IgD-negative memory B cell (primary cell): ENCODE data around the gene ASXL2. TPM values are rescaled to one million over a fixed set of nuclear protein-coding genes. Genes with fewer than 3 reads are reported as not detected.
"Not testable (repeated sequence)": the region's sequence is repeated elsewhere in the genome, so short reads cannot be mapped to it uniquely, and the experiment has no call there.

ENCODE experiments used
- H3K27ac Mint-ChIP-seq, 3 donors: one replicate each; pipeline ENCODE4 v1.8.0; 2020 to 2022; ENCODE audit warnings: mild to moderate bottlenecking in 3 of 3, mixed read lengths in 3 of 3, moderate library complexity in 1 of 3
- H3K27me3 Mint-ChIP-seq: one replicate; pipeline ENCODE4 v1.8.0; 2021; ENCODE audit warnings: mixed read lengths
- H3K36me3 Mint-ChIP-seq: one replicate; pipeline ENCODE4 v1.8.0; 2020; ENCODE audit warnings: mild to moderate bottlenecking, mixed read lengths
- H3K4me1 Mint-ChIP-seq, 3 donors: one replicate each; pipeline ENCODE4 v1.8.0; 2020 to 2022; ENCODE audit warnings: mixed read lengths in 3 of 3, mild to moderate bottlenecking in 1 of 3
- H3K4me3 Mint-ChIP-seq, 4 donors: one replicate each; pipeline ENCODE4 v1.8.0; 2020 to 2022; ENCODE audit warnings: mild to moderate bottlenecking in 4 of 4, mixed read lengths in 4 of 4, moderate library complexity in 3 of 4
- H3K9me3 Mint-ChIP-seq, 3 donors: one replicate each; pipeline ENCODE4 v1.8.0; 2020 to 2021; ENCODE audit warnings: mixed read lengths in 3 of 3, mild to moderate bottlenecking in 1 of 3
- polyA plus RNA-seq: library from polyadenylated mRNA; unstranded; fragments of 300-500 nt; fragmentation: Illumina TruSeq; gene quantifications from one replicate; pipeline ENCODE4 v1.2.3, GENCODE V29; 2021

The ASXL2 gene
- 8.4 TPM for polyA plus RNA-seq

DNA sequence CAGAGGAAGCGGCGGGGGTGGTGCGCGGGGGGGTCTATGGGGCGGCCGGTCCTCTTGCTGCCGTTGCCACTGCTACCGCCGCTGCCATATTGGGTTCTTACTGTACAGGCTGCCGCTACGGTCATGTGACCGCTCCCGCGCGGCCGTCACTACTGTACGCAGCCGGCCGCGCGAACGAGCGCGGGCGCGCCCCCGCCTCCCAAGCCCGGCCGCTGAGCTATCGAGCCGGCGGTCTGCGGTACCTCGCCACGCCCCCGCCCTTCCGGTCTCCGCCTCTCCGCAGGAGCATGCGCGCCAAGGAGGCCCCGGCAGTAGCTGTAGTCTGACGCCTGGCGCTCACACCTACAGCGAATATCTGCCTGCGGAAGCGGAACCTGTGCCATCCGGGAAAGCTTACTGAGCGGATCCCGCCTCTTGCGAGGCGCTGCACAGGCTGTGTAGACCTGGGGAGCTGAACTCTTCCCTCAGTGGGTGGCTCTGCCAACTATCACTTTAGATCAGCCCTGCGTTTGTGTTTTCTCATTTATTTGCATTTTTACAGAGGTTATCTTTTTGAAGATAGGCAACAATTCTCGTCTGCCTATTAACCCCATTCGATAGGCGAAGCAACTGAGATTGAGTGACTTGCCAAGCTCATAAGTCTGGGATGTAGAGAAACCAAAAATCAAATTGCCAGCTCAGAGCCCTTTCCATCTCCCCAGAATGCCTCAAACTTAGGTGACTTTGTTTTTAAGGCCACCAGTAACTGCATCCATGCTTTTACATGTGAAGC, at the start of gene ASXL2:
Gene ASXL2 (minus strand): TSS at position 127 of the 772 bp plus-strand sequence. CDS start 265 bp downstream, outside the sequence.
- Mint-ChIP-seq H3K27me3 (no peaks in the 10 kb centered on the region), H3K27ac (peak within 1 kb of the TSS; percentile 97 to 98 (median 98)), H3K9me3 (no peaks in the 10 kb centered on the region), H3K4me3 (peak within 1 kb of the TSS; percentile 94 to 99 (median 96)), H3K36me3 (peaks cover 2% of the 10 kb centered on the region), H3K4me1 (peaks cover 19 to 32% (median 19%) of the 10 kb centered on the region in 3 donors)

DNA sequence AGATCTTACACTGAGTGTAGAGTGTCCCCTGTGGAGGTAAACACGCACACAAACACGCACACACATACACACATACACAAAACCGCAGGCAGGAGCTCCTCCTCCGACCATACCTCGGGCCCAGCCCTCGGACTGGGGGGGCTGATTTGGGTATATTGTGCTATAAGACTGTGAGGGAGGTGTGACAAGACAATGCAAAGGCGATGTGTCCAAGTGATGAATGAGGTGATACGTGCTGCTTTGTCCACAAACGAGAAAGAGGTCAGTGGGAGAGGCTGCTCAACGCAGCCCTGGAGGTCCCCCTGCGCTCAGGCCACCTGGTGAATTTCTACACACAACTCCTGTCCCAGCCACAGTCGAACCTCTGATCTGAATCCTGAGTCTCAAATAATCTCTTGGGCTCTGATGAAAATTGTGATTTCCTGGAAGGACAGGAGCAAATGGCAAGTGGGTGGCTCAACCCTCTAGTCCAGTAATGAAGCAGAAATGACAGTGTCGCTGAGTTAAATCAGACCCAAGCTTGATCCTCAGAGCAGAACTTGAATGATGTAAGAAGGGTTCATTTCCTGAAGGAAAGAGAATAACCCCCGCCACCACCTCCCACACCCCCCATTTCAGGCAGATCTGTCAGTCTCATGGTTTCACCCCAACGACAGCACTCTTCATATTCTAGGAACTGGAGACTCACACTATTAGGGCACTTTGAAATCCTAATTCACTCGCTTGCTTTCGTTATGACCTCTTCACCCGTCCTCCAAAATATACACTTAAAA, 48.9 kb upstream of the ASXL2 start:
- Mint-ChIP-seq H3K36me3 (peaks cover 2% of the 10 kb centered on the region), H3K9me3 (no peaks in the 10 kb centered on the region), H3K4me3 (no peak overlapping the region), H3K27me3 (no peaks in the 10 kb centered on the region), H3K4me1 (peaks cover 0 to 2% (median 0%) of the 10 kb centered on the region in 3 donors), H3K27ac (no peak overlapping the region)

DNA sequence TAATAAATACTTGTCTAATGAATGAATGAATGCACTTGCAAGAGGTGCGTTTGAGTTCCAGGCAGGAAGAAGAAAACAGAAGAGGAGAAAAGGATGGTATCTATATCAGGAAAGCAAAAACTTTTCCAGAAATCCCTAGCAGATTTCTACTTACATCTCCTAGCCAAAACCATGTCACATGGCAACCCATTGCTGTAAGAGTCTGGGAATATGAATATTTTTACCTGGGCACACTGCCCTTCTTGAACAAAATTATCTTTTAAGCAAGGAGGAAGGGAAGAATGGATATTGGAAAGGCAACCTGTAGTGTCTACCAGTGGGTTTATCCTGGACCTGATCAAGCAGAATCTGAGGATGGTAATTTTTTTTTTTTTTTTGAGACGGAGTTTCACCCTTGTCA, 44.2 kb upstream of the ASXL2 start:
- Mint-ChIP-seq H3K36me3 (no peaks in the 10 kb centered on the region), H3K4me3 (no peak overlapping the region), H3K9me3 (no peaks in the 10 kb centered on the region), H3K27me3 (no peaks in the 10 kb centered on the region), H3K4me1 (no peaks in the 10 kb centered on the region), H3K27ac (no peak overlapping the region)

DNA sequence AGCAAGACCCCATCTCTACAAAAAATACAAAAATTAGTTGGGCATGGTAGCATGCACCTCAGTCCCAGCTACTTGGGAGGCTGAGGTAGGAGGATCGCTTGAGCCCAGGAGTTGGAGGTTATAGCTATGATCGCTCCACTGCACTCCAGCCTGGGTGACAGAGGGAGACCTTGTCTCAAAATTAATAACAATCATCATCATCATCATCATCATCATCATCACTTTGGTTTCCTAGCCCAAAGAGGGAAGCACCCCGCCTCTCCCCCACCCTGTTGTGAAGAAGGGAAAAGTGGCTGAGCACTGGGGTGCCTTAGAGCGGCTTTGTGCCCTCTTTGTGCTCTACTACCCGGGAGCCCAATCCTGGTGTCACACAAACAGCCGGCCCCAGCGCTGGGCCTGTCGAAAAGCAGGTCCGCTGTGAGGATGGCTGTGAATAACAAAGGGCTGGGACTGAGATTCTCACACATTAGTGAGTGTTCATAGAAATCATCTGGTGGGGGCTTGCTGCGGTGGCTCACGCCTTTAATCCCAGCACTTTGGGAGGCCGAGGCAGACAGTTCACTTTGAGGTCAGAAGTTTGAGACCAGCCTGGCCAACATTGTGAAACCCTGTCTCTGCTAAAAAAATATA, 42.6 kb upstream of the ASXL2 start:
- Mint-ChIP-seq H3K9me3 (no peaks in the 10 kb centered on the region), H3K4me3 (no peak overlapping the region), H3K4me1 (peaks cover 0 to 6% (median 5%) of the 10 kb centered on the region in 3 donors), H3K27me3 (peaks cover 8% of the 10 kb centered on the region), H3K36me3 (no peaks in the 10 kb centered on the region), H3K27ac (no peak overlapping the region)

DNA sequence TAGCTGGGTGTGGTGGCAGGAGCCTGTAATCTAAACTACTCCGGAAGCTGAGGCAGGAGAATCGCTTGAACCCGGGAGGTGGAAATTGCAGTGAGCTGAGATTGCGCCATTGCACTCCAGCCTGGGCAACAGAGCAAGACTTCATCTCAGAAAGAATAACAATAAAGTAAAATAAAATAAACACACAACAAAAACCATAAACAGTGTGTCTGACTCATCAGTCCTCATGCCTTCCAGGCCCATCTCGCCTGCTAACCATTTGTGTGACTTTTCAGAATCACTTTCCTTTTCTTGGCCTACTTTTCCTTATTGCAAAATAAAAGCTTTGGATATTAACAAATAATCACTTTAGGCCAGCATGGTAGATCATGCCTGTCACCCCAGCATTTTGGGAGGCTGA, 42.0 kb upstream of the ASXL2 start:
- Mint-ChIP-seq H3K4me1 (peaks cover 0 to 6% (median 5%) of the 10 kb centered on the region in 3 donors), H3K9me3 (no peaks in the 10 kb centered on the region), H3K36me3 (no peaks in the 10 kb centered on the region)

DNA sequence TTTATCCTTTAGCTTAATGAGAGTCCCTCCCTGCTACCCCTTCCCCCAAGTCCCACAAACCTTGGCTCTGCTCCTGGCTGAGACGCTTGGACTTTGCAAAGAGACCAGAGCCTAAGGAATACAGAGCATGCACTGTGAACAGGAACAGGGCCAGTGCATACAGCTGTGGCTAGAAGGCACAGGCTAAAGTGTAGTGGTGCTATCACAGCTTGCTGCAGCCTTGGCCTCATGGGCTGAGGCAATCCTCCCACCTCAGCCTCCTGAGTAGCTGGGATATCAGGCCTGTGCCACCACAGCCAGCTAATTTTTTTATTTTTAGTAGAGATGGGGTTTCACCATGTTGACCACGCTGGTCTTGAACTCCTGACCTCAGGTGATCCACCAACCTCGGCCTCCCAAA, 39.5 kb upstream of the ASXL2 start:
- Mint-ChIP-seq H3K27ac (no peak overlapping the region), H3K27me3 (peaks cover 9% of the 10 kb centered on the region), H3K4me1 (peaks cover 0 to 6% (median 5%) of the 10 kb centered on the region in 3 donors), H3K36me3 (no peaks in the 10 kb centered on the region), H3K9me3 (no peaks in the 10 kb centered on the region), H3K4me3 (peak overlapping the region in 1 of 4 donors; percentile 76)

More for the DNA sequence above, 42.0 kb upstream of the ASXL2 start:
- Mint-ChIP-seq H3K27me3 (peaks cover 8% of the 10 kb centered on the region), H3K4me3 (no peak overlapping the region), H3K27ac (no peak overlapping the region)

DNA sequence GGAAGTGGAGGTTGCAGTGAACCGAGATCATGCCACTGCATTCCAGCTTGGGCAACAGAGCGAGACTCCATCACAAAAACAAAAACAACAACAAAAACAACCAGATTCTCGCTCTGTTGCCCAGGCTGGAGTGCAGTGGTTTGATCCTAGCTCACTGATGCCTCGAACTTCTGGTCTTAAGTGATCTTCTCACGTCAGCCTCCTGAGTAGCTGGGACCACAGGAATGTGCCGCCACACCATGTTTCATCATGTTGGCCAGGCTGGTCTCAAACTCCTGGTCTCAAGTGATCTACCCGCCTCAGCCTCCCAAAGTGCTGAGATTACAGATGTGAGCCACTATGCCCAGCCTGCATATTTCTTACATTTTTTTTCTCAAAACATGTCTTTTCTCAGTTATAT, 39.1 kb upstream of the ASXL2 start:
- H3K9me3 Mint-ChIP-seq, H3K4me1 Mint-ChIP-seq, H3K27ac Mint-ChIP-seq, H3K27me3 Mint-ChIP-seq, H3K36me3 Mint-ChIP-seq: not testable (repeated sequence)
- H3K4me3 Mint-ChIP-seq = peak overlapping the region in 1 of 4 donors; percentile 76

DNA sequence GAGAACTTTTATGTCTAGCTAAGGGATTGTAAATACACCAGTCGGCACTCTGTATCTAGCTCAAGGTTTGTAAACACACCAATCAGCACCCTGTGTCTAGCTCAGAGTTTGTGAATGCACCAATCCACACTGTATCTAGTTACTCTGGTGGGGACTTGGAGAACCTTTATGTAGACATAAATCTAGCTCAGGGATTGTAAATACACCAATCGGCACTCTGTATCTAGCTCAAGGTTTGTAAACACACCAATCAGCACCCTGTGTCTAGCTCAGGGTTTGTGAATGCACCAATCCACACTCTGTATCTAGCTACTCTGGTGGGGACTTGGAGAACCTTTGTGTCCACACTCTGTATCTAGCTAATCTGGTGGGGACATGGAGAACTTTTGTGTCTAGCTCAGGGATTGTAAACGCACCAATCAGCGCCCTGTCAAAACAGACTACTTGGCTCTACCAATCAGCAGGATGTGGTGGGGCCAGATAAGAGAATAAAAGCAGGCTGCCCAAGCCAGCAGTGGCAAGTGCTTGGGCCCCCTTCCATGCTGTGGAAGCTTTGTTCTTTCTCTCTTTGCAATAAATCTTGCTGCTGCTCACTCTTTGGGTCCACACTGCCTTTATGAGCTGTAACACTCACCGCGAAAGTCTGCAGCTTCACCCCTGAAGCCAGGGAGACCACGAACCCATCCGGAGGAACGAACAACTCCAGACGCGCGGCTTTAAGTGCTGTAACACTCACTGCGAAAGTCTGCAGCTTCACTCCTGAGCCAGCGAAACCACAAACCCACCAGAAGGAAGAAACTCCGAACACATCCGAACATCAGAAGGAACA, 37.9 kb upstream of the ASXL2 start:
- H3K27ac Mint-ChIP-seq = not testable (repeated sequence)

DNA sequence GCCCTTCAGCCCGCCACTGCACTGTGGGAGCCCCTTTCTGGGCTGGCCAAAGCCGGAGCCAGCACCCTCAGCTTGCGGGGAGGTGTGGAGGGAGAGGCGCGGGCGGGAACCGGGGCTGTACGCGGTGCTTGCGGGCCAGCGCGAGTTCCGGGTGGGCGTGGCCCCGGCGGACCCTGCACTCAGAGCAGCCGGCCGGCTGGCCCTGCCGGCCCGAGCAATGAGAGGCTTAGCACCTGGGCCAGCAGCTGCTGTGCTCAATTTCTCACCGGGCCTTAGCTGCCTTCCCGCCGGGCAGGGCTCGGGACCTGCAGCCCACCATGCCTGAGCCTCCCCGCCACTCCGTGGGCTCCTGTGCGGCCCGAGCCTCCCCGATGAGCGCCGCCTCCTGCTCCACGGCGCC, 37.1 kb upstream of the ASXL2 start:
- H3K27ac Mint-ChIP-seq, H3K9me3 Mint-ChIP-seq, H3K4me1 Mint-ChIP-seq, H3K27me3 Mint-ChIP-seq, H3K36me3 Mint-ChIP-seq: not testable (repeated sequence)
- peak overlapping the region in 1 of 4 donors; percentile 51 for H3K4me3 Mint-ChIP-seq

More for the DNA sequence above, 37.9 kb upstream of the ASXL2 start:
- H3K9me3 Mint-ChIP-seq, H3K4me1 Mint-ChIP-seq, H3K27me3 Mint-ChIP-seq, H3K36me3 Mint-ChIP-seq: not testable (repeated sequence)
- peak overlapping the region in 3 of 4 donors; percentile 57 to 85 (median 75) for H3K4me3 Mint-ChIP-seq

DNA sequence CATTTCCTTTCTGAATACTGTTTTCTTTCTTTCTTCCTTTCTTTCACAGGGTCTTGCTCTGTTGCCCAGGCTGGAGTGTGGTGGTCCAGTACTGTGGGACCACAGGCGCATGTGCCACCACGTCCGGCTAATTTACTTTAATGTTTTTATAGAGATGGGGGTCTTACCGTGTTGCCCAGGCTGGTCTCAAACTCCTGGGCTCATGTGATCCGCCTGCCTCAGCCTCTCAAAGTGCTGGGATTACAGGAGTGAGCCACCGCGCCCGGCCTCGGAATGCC, 35.3 kb upstream of the ASXL2 start:
- peak overlapping the region in 1 of 3 donors; percentile 81 for H3K27ac Mint-ChIP-seq
- H3K4me3 Mint-ChIP-seq = not testable (repeated sequence)

DNA sequence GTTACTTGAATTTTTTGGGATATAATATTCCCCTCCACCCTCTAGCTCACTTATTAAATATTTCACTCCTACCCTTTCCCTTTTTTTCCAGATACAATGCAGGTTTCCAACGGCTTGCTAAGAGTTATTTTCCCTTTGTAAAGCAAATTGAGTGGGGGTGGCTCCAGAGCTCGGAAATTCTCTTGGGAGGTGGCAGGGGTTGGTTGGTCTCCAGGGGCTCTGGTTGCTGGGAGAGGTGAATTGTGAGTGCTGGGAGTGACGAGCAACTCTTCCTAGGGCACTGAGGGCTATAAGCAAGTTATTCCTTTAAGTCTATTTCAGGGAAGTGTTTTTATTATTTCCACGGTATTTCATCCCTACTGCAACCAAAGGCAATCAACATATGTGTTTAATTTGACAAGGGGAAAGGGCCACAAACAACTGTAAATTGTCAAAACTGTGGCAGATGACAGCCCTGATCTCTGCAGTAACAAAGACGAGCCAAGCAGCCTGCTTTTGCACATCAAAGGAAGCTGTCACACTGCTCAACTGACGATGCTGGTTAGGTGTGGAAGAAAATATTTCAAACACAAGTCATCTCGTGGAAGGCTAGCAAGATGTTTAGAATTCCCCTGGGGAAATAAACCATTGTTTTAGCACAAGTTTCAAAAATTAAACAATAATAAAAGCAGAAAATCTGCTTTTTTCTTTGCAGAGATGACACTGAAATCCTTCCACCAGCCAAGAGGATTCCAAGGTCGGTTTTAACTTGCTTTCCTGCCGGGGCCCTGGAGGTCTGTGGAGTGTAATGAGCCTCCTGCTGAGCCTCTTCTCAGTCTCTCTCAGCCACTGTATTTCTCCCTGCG, 34.8 kb upstream of the ASXL2 start:
- H3K27me3 Mint-ChIP-seq = peaks cover 9% of the 10 kb centered on the region
- H3K27ac Mint-ChIP-seq = peak overlapping the region in 1 of 3 donors; percentile 81
- peaks cover 1% of the 10 kb centered on the region for H3K36me3 Mint-ChIP-seq
- H3K4me1 Mint-ChIP-seq = peaks cover 0 to 6% (median 5%) of the 10 kb centered on the region in 3 donors
- H3K4me3 Mint-ChIP-seq = no peak overlapping the region
- no peaks in the 10 kb centered on the region for H3K9me3 Mint-ChIP-seq

More for the DNA sequence above, 35.3 kb upstream of the ASXL2 start:
- not testable (repeated sequence) for H3K27me3 Mint-ChIP-seq, H3K36me3 Mint-ChIP-seq, H3K4me1 Mint-ChIP-seq, H3K9me3 Mint-ChIP-seq

DNA sequence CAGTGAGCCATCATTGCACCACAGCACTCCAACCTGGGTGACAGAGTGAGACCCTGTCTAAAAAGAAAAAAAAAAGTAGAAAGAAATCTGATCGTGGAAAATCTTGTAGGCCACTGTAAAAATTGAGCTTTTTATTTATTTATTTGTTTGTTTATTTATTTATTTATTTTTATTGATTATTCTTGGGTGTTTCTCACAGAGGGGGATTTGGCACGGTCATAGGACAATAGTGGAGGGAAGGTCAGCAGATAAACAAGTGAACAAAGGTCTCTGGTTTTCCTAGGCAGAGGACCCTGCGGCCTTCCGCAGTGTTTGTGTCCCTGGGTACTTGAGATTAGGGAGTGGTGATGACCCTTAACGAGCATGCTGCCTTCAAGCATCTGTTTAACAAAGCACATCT, 31.3 kb upstream of the ASXL2 start:
- not testable (repeated sequence) for H3K9me3 Mint-ChIP-seq, H3K4me3 Mint-ChIP-seq, H3K4me1 Mint-ChIP-seq, H3K27me3 Mint-ChIP-seq, H3K27ac Mint-ChIP-seq, H3K36me3 Mint-ChIP-seq

DNA sequence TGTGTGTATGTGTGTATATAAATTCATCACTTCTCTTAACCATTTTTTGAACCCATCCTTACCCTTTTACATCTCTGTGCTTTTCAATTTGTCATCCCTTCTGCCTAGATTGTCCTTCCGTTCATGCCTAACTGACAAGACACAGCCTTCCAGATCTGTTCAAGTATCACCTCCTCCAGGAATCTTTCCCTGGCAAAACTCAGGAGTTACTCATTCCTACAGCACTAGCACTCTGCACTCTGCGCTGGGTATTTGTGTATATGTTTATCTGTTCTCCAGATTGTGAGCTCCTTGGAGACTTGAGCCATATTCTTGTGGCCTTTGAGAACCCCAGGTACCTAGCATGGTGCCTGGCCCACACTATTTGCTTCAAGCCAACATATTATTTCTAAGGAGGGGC, 26.8 kb upstream of the ASXL2 start:
- H3K4me1 Mint-ChIP-seq = no peaks in the 10 kb centered on the region
- H3K9me3 Mint-ChIP-seq = peaks cover 0 to 6% (median 1%) of the 10 kb centered on the region in 3 donors
- no peak overlapping the region for H3K4me3 Mint-ChIP-seq
- H3K27me3 Mint-ChIP-seq = peaks cover 3% of the 10 kb centered on the region
- H3K36me3 Mint-ChIP-seq = peaks cover 3% of the 10 kb centered on the region
- no peak overlapping the region for H3K27ac Mint-ChIP-seq

DNA sequence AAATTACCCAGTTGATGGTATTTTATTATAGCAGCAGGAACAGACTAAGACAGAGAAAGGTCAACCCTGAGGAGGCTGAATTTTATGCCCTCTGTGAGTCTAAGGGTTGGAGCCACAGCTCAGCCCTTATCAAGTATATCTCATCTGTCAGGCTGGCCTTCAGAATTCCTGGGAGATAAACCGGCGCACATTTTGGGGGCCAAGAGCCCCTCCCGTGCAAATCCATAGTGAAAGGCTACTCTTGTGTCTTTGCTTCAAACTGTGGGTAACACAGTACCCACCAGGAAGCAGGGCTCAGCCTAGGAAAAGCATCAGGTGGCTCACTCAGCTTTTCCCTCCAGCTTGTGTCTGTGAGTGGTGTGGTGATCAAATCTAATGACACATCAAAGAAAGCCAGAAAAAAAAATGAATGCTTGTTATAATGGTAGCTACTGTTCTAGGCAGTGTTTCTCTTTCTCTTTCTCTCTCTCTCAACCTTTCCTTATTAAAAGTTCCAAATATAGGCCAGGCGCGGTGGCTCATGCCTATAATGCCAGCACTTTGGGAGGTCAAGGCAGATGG, 25.0 kb upstream of the ASXL2 start:
- H3K4me3 Mint-ChIP-seq = no peak overlapping the region
- H3K9me3 Mint-ChIP-seq = peaks cover 0 to 6% (median 1%) of the 10 kb centered on the region in 3 donors
- peaks cover 3% of the 10 kb centered on the region for H3K27me3 Mint-ChIP-seq
- H3K4me1 Mint-ChIP-seq = no peaks in the 10 kb centered on the region
- no peak overlapping the region for H3K27ac Mint-ChIP-seq
- peaks cover 2% of the 10 kb centered on the region for H3K36me3 Mint-ChIP-seq
